ENCODE measurements around the gene NFKBIL1.

Gene NFKBIL1

GRCh38 chr6:31559958-31560696, 12.7 kb downstream of the NFKBIL1 start:
- DNase-seq (ENCODE audit: low read depth) = peak; percentile 95

GRCh38 chr6:31560697-31561058, 13.3 kb downstream of the NFKBIL1 start:
- no peak for DNase-seq (ENCODE audit: low read depth)

GRCh38 chr6:31567531-31568370, 20.3 kb downstream of the NFKBIL1 start:
- no peak for DNase-seq (ENCODE audit: low read depth)

GRCh38 chr6:31568537-31568961, 21.1 kb downstream of the NFKBIL1 start:
- DNase-seq (ENCODE audit: low read depth) = no peak

- DNase-seq (ENCODE audit: low read depth) = no peak
These were observed 22.6 kb downstream of the NFKBIL1 start for GRCh38 chr6:31569861-31570536.

- no peak for DNase-seq (ENCODE audit: low read depth)
These were observed 24.9 kb downstream of the NFKBIL1 start, which contains the start of gene LTA for GRCh38 chr6:31572041-31572911. TSS of gene LTA (plus strand) at chr6:31572289. CDS start at chr6:31572743, 454 bp downstream.

- no peak for DNase-seq (ENCODE audit: low read depth)
These were observed 26.1 kb downstream of the NFKBIL1 start for GRCh38 chr6:31573239-31574105.

- DNase-seq (ENCODE audit: low read depth) = no peak
These were observed 27.0 kb downstream of the NFKBIL1 start for GRCh38 chr6:31574106-31575061.

- no peak for DNase-seq (ENCODE audit: low read depth)
These were observed 28.0 kb downstream of the NFKBIL1 start, which contains the start of gene TNF for GRCh38 chr6:31575335-31575901. TSS of gene TNF (plus strand) at chr6:31575565. CDS start at chr6:31575742, 177 bp downstream.

GRCh38 chr6:31575952-31576685, 28.7 kb downstream of the NFKBIL1 start:
- no peak for DNase-seq (ENCODE audit: low read depth)

GRCh38 chr6:31576897-31577578, 29.6 kb downstream of the NFKBIL1 start:
- no peak for DNase-seq (ENCODE audit: low read depth)

GRCh38 chr6:31577579-31577966, 30.2 kb downstream of the NFKBIL1 start:
- DNase-seq (ENCODE audit: low read depth) = no peak

GRCh38 chr6:31578184-31579118, 31.0 kb downstream of the NFKBIL1 start:
- DNase-seq (ENCODE audit: low read depth) = no peak

GRCh38 chr6:31579119-31579505, 31.7 kb downstream of the NFKBIL1 start:
- no peak for DNase-seq (ENCODE audit: low read depth)

GRCh38 chr6:31579546-31580437, 32.4 kb downstream of the NFKBIL1 start:
- DNase-seq (ENCODE audit: low read depth) = no peak

- no peak for DNase-seq (ENCODE audit: low read depth)
These were observed 33.0 kb downstream of the NFKBIL1 start for GRCh38 chr6:31580438-31580740.
